Measurements from ENCODE around the gene PRCP. TPM values are rescaled to one million over a fixed set of nuclear protein-coding genes. Genes with fewer than 3 reads are reported as not detected.

Gene PRCP
- total RNA-seq, 1 experiment from 2014 or later, result 25.1 TPM

GRCh38 chr11:82792319-82792718 is 107.9 kb downstream of the PRCP start:
- Histone ChIP-seq H3K36me3 (ENCODE audit: insufficient read depth, low read length, poor library complexity, severe bottlenecking) (no peaks in the 10 kb centered on the region), H3K4me1 (ENCODE audit: insufficient read depth, low read length, poor library complexity, severe bottlenecking) (peaks cover 5% of the 10 kb centered on the region), H3K27ac (ENCODE audit: low read depth, low read length, poor library complexity, severe bottlenecking) (no peak overlapping the region), H3K9me3 (ENCODE audit: low read depth, low read length, poor library complexity, severe bottlenecking) (no peaks in the 10 kb centered on the region), H3K4me3 (ENCODE audit: low read depth, low read length, poor library complexity, severe bottlenecking) (no peak overlapping the region), H3K27me3 (replicated peaks; ENCODE audit: insufficient read depth, low read depth, low read length, poor library complexity) (no peaks in the 10 kb centered on the region)
- BruUV-seq (replicated peaks), result no TSS peak
- intact Hi-C loops (cut with micrococcal nuclease; ENCODE audit: unreplicated experiment), result no loop called here
- POLR2A ChIA-PET (ENCODE audit: low non-redundant PET), result no interaction called here
- no peak for TF ChIP-seq CTCF (conservative IDR thresholded peaks at IDR 0.05; ENCODE audit: low read depth, low read length)
- no peak for TF ChIP-seq EZH2 (IDR thresholded peaks at IDR 0.05; ENCODE audit: borderline replicate concordance, low read depth, low read length, poor library complexity, severe bottlenecking)
- DNase-seq (ENCODE audit: low spot score), result no peak
- CTCF ChIA-PET, result no interaction called here

- ChIA-PET POLR2A (ENCODE audit: low non-redundant PET) (no interaction called here), CTCF (no interaction called here)
- Histone ChIP-seq H3K36me3 (ENCODE audit: insufficient read depth, low read length, poor library complexity, severe bottlenecking) (no peaks in the 10 kb centered on the region), H3K27me3 (replicated peaks; ENCODE audit: insufficient read depth, low read depth, low read length, poor library complexity) (no peaks in the 10 kb centered on the region), H3K4me3 (ENCODE audit: low read depth, low read length, poor library complexity, severe bottlenecking) (no peak overlapping the region), H3K27ac (ENCODE audit: low read depth, low read length, poor library complexity, severe bottlenecking) (no peak overlapping the region), H3K9me3 (ENCODE audit: low read depth, low read length, poor library complexity, severe bottlenecking) (no peaks in the 10 kb centered on the region), H3K4me1 (ENCODE audit: insufficient read depth, low read length, poor library complexity, severe bottlenecking) (no peaks in the 10 kb centered on the region)
- DNase-seq (ENCODE audit: low spot score), result no peak
- TF ChIP-seq CTCF (conservative IDR thresholded peaks at IDR 0.05; ENCODE audit: low read depth, low read length) (no peak), EZH2 (IDR thresholded peaks at IDR 0.05; ENCODE audit: borderline replicate concordance, low read depth, low read length, poor library complexity, severe bottlenecking) (no peak)
- BruUV-seq (replicated peaks), result no TSS peak
- intact Hi-C loops (cut with micrococcal nuclease; ENCODE audit: unreplicated experiment), result no loop called here
Observed at GRCh38 chr11:82791779-82792178, 108.5 kb downstream of the PRCP start.

- Histone ChIP-seq H3K9me3 (ENCODE audit: low read depth, low read length, poor library complexity, severe bottlenecking) (no peaks in the 10 kb centered on the region), H3K27ac (ENCODE audit: low read depth, low read length, poor library complexity, severe bottlenecking) (no peak overlapping the region), H3K36me3 (ENCODE audit: insufficient read depth, low read length, poor library complexity, severe bottlenecking) (no peaks in the 10 kb centered on the region), H3K4me1 (ENCODE audit: insufficient read depth, low read length, poor library complexity, severe bottlenecking) (no peaks in the 10 kb centered on the region), H3K4me3 (ENCODE audit: low read depth, low read length, poor library complexity, severe bottlenecking) (no peak overlapping the region), H3K27me3 (replicated peaks; ENCODE audit: insufficient read depth, low read depth, low read length, poor library complexity) (no peaks in the 10 kb centered on the region)
- intact Hi-C loops (cut with micrococcal nuclease; ENCODE audit: unreplicated experiment), result no loop called here
- TF ChIP-seq CTCF (conservative IDR thresholded peaks at IDR 0.05; ENCODE audit: low read depth, low read length), result no peak
- TF ChIP-seq EZH2 (IDR thresholded peaks at IDR 0.05; ENCODE audit: borderline replicate concordance, low read depth, low read length, poor library complexity, severe bottlenecking), result no peak
- CTCF ChIA-PET, result no interaction called here
- BruUV-seq (replicated peaks), result no TSS peak
- POLR2A ChIA-PET (ENCODE audit: low non-redundant PET), result no interaction called here
- no peak for DNase-seq (ENCODE audit: low spot score)
Observed at GRCh38 chr11:82790723-82791484, 109.3 kb downstream of the PRCP start.
